Gastroesophageal sphincter (tissue), 3 donors: ENCODE results near the gene GNG12.

Experiments
- EP300 ChIP-seq: sonication (generic); formaldehyde crosslinking; IDR thresholded peaks from one replicate; pipeline ENCODE4 v1.6.1; 2017; ENCODE audit warnings: antibody characterized with exemption, mild to moderate bottlenecking
- POLR2A ChIP-seq, 2 donors: fragments of 450-650 bp; IDR thresholded peaks; one replicate each; pipeline ENCODE4 v1.6.1; 2017; ENCODE audit warnings: antibody characterized with exemption in 2 of 2, mild to moderate bottlenecking in 2 of 2, moderate library complexity in 1 of 2
- POLR2AphosphoS5 ChIP-seq: sonication (generic); formaldehyde crosslinking; IDR thresholded peaks from one replicate; pipeline ENCODE4 v1.6.1; 2017; ENCODE audit warnings: antibody characterized with exemption
- TF ChIP-seq, protein P1 (sequence below), 4 experiments: fragments of 200-600 bp in 2 of 4; fragments of 450-650 bp in 2 of 4; sonication (generic) in 1 of 4; IDR thresholded peaks; one replicate each; pipeline ENCODE4 v1.5.1; 2017 to 2019; ENCODE audit warnings: antibody characterized with exemption in 4 of 4, mild to moderate bottlenecking in 2 of 4, moderate library complexity in 2 of 4

DNA sequence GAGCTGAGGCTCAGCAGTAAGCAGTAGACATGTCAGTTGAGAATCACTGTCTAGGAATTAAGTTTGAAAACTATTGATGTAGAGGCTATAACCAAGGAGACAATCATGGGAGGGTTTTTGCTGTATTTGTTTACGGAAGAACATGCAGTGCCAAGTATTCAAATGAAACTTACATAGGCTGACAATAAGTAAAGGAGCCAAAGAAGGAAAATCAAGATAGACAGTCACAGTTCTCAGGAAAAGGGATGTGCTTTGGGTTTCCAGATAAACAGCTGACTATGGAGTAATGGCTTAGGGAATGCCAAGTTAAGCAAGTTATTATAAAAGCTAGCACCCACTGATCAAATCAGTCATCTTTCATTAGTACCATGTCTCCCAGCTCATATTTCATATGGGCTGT, 21.5 kb downstream of the GNG12 start:
- TF ChIP-seq, protein P1, sequence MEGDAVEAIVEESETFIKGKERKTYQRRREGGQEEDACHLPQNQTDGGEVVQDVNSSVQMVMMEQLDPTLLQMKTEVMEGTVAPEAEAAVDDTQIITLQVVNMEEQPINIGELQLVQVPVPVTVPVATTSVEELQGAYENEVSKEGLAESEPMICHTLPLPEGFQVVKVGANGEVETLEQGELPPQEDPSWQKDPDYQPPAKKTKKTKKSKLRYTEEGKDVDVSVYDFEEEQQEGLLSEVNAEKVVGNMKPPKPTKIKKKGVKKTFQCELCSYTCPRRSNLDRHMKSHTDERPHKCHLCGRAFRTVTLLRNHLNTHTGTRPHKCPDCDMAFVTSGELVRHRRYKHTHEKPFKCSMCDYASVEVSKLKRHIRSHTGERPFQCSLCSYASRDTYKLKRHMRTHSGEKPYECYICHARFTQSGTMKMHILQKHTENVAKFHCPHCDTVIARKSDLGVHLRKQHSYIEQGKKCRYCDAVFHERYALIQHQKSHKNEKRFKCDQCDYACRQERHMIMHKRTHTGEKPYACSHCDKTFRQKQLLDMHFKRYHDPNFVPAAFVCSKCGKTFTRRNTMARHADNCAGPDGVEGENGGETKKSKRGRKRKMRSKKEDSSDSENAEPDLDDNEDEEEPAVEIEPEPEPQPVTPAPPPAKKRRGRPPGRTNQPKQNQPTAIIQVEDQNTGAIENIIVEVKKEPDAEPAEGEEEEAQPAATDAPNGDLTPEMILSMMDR (IDR thresholded peaks at IDR 0.05): no peak
- TF ChIP-seq POLR2AphosphoS5 (no peak), POLR2A (IDR thresholded peaks at IDR 0.05) (no peak), EP300 (no peak)
